Measurements from ENCODE around the gene KY.

KY gene

GRCh38 chr3:134672571-134672970, 21.7 kb upstream of the KY start:
- no peak for DNase-seq

- no peak for DNase-seq
Observed at GRCh38 chr3:134667956-134668355, 17.1 kb upstream of the KY start.

GRCh38 chr3:134667406-134667805, 16.6 kb upstream of the KY start:
- no peak for DNase-seq

GRCh38 chr3:134666885-134667284, 16.1 kb upstream of the KY start:
- no peak for DNase-seq

GRCh38 chr3:134666466-134666865, 15.6 kb upstream of the KY start:
- DNase-seq = no peak

GRCh38 chr3:134666052-134666451, 15.2 kb upstream of the KY start:
- no peak for DNase-seq

- DNase-seq = no peak
Observed at GRCh38 chr3:134665243-134665642, 14.4 kb upstream of the KY start.

GRCh38 chr3:134663721-134664456, 13.1 kb upstream of the KY start:
- no peak for DNase-seq

GRCh38 chr3:134660046-134660441, 9.2 kb upstream of the KY start:
- no peak for DNase-seq

- no peak for DNase-seq
Observed at GRCh38 chr3:134659391-134660045, 8.7 kb upstream of the KY start.

GRCh38 chr3:134658555-134658954, 7.7 kb upstream of the KY start:
- DNase-seq = no peak

GRCh38 chr3:134656211-134656800, 5.5 kb upstream of the KY start:
- no peak for DNase-seq

GRCh38 chr3:134655706-134656105, 4.9 kb upstream of the KY start:
- no peak for DNase-seq

- DNase-seq = no peak
Observed at GRCh38 chr3:134654031-134654430, 3.2 kb upstream of the KY start.

GRCh38 chr3:134652886-134653630, 2.2 kb upstream of the KY start:
- no peak for DNase-seq

GRCh38 chr3:134652409-134652831, 1.6 kb upstream of the KY start:
- DNase-seq = no peak

- no peak for DNase-seq
Observed at GRCh38 chr3:134651347-134652041, 672 bp upstream of the KY start.

GRCh38 chr3:134649106-134649705, 1.6 kb downstream of the KY start:
- DNase-seq = no peak

GRCh38 chr3:134647902-134648760, 2.7 kb downstream of the KY start:
- no peak for DNase-seq

GRCh38 chr3:134646086-134646485, 4.7 kb downstream of the KY start:
- DNase-seq = no peak

GRCh38 chr3:134645515-134645914, 5.3 kb downstream of the KY start:
- DNase-seq = no peak

Data from inflammatory macrophage treated with lipopolysaccharide for 1 hour (primary cell).